Gastrocnemius medialis (tissue), 4 donors: ENCODE data around the gene CDC25B. TPM values are rescaled to one million over a fixed set of nuclear protein-coding genes. Genes with fewer than 3 reads are reported as not detected.

Experiments
- ATAC-seq, 2 donors: fragments of 150-250 bp; one replicate each; pipeline ENCODE4 v1.9.1; 2016
- DNase-seq, 2 donors: peaks; one replicate each; pipeline ENCODE4 v3.0.0-alpha.2; 2019
- H3K27ac ChIP-seq, 4 donors: fragments of 200-600 bp; sonication (generic); 1 replicate in 1 of 4; 2 replicates in 3 of 4; pipeline ENCODE4 v1.5.1; 2016 to 2018; ENCODE audit warnings: mild to moderate bottlenecking in 2 of 4, moderate library complexity in 1 of 4
- H3K27me3 ChIP-seq, 3 donors: fragments of 200-600 bp; sonication (generic) in 2 of 3; 1 replicate in 1 of 3; 2 replicates in 2 of 3; pipeline versions ENCODE4 v1.5.1 to v1.6.0; 2016 to 2019; ENCODE audit warnings: mild to moderate bottlenecking in 1 of 3, moderate library complexity in 1 of 3
- H3K36me3 ChIP-seq, 2 donors: fragments of 200-600 bp; sonication (generic) in 1 of 2; one replicate each; pipeline ENCODE4 v1.5.1; 2017 to 2018
- H3K4me1 ChIP-seq, 2 donors: fragments of 200-600 bp; sonication (generic) in 1 of 2; one replicate each; pipeline ENCODE4 v1.5.1; 2016 to 2017; ENCODE audit warnings: mild to moderate bottlenecking in 2 of 2
- H3K4me3 ChIP-seq, 4 donors: fragments of 200-600 bp; sonication (generic) in 3 of 4; 1 replicate in 1 of 4; 2 replicates in 3 of 4; pipeline ENCODE4 v1.5.1; 2016 to 2019; ENCODE audit warnings: mild to moderate bottlenecking in 2 of 4
- H3K9me3 ChIP-seq, 3 donors: fragments of 200-600 bp; sonication (generic) in 2 of 3; 1 replicate in 1 of 3; 2 replicates in 2 of 3; pipeline ENCODE4 v1.5.1; 2016 to 2019
- CTCF ChIP-seq, 5 experiments: fragments of 450-650 bp in 3 of 5; fragments of 200-600 bp in 2 of 5; sonication (generic) in 2 of 5; IDR thresholded peaks in 4 of 5; conservative IDR thresholded peaks in 1 of 5; 1 replicate in 4 of 5; 2 replicates in 1 of 5; pipeline ENCODE4 v1.5.1; 2016 to 2019; ENCODE audit warnings: antibody characterized with exemption in 5 of 5, mild to moderate bottlenecking in 3 of 5, moderate library complexity in 3 of 5
- POLR2A ChIP-seq, 2 donors: fragments of 450-650 bp; IDR thresholded peaks; one replicate each; pipeline ENCODE4 v1.6.1; 2017; ENCODE audit warnings: antibody characterized with exemption in 2 of 2, mild to moderate bottlenecking in 2 of 2, moderate library complexity in 2 of 2
- in situ Hi-C, 4 donors: fragments of 200-750 bp; cut with MboI; loops; one replicate each; pipeline versions ENCODE4 v1.15.0 to v1.8.0; 2017; ENCODE audit warnings: low sequenced_read_pairs in 4 of 4
- intact Hi-C: fragments of 100-400 bp; cut with DNase I; formaldehyde crosslinking; loops from one replicate; pipeline ENCODE4 v1.15.1; 2023; ENCODE audit warnings: low total_unique reads
- total RNA-seq, 4 donors: library from RNA; depleted of rRNA; stranded (reverse); fragments of >200 nt; gene quantifications; one replicate each; pipeline versions ENCODE4 v1.1.0 to v1.2.3, GENCODE V29; 2016

Gene CDC25B
- total RNA-seq, 4 donors from 2014 or later, result 2.3 to 17.3 (median 10.1) TPM

DNA sequence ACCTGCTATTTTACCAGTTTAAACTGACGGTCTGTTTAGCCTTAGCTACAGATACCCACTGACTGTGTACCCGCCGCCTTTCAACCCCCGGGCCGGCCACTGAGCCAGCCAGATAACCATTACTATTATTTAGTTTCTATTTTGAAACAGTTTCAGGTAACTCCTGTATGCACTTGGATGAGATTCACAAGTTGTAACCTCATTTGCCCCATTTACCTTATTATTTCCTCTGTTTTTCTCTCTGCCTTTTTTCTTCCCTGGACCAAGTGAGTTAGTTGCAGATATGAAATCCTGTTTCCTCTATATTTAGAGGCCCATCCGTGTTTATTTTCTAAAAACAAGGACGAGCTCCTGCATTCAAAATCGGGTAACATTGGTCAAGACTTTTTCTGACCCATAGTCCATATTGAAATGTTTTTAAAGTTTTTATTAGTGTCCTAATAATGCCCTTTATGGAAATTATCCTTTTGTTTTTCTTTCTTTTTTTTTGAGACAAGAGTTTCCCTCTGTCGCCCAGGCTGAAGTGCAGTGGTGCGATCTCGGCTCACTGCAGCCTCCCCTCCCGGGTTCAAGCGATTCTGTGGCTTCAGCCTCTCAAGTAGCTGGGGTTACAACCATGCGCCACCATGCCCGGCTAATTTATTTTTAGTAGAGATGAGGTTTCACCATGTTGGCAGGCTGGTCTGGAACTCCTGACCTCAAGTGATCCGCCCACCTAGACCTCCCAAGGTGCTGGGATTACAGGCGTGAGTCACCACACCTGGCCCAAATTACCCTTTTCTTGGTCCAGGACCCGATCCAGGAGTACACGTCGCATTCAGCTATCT, 25.0 kb downstream of the CDC25B start:
- H3K27ac ChIP-seq, result peak overlapping the region; percentile 89 to 98 (median 96)
- TF ChIP-seq POLR2A (IDR thresholded peaks at IDR 0.05) (peak in 1 of 2 donors; percentile 53), CTCF (IDR thresholded peaks at IDR 0.05 in 4 of 5, conservative IDR thresholded peaks at IDR 0.05 in 1 of 5) (no peak)
- peak; percentile 48 to 85 for DNase-seq
- peaks cover 0 to 32% of the 10 kb centered on the region in 2 donors for H3K36me3 ChIP-seq
- intact Hi-C loops (loop anchor here (1.0 to 2.0 kb wide), 6 partner anchors 25 to 145 kb away; partner anchors contain the start of genes CDC25B, CENPB, MAVS and PANK2), in situ Hi-C loops (no loop called here)
- ATAC-seq, result peak; percentile 19 to 40
- peak overlapping the region; percentile 64 to 75 (median 66) for H3K4me3 ChIP-seq
- H3K4me1 ChIP-seq, result peaks cover 19 to 23% of the 10 kb centered on the region in 2 donors
- no peaks in the 10 kb centered on the region for H3K9me3 ChIP-seq
- H3K27me3 ChIP-seq, result no peaks in the 10 kb centered on the region

GRCh38 chr20:3821996-3822395, 25.9 kb downstream of the CDC25B start:
- TF ChIP-seq CTCF (IDR thresholded peaks at IDR 0.05 in 4 of 5, conservative IDR thresholded peaks at IDR 0.05 in 1 of 5) (no peak), POLR2A (IDR thresholded peaks at IDR 0.05) (no peak)
- no peak for DNase-seq
- no peaks in the 10 kb centered on the region for H3K27me3 ChIP-seq
- H3K4me1 ChIP-seq, result peaks cover 19 to 23% of the 10 kb centered on the region in 2 donors
- intact Hi-C loops, result loop anchor here (2.0 kb wide), 1 partner anchor 67 kb away; the partner anchor contains the start of gene PANK2
- no peak for ATAC-seq
- peak overlapping the region; percentile 89 to 98 (median 96) for H3K27ac ChIP-seq
- H3K9me3 ChIP-seq, result no peaks in the 10 kb centered on the region
- in situ Hi-C loops, result no loop called here
- H3K36me3 ChIP-seq, result peaks cover 0 to 37% of the 10 kb centered on the region in 2 donors
- H3K4me3 ChIP-seq, result no peak overlapping the region

- Histone ChIP-seq H3K36me3 (peaks cover 0 to 43% of the 10 kb centered on the region in 2 donors), H3K27ac (no peak overlapping the region), H3K4me1 (peaks cover 15 to 16% of the 10 kb centered on the region in 2 donors), H3K4me3 (no peak overlapping the region), H3K9me3 (no peaks in the 10 kb centered on the region), H3K27me3 (no peaks in the 10 kb centered on the region)
- in situ Hi-C loops, result no loop called here
- TF ChIP-seq POLR2A (IDR thresholded peaks at IDR 0.05), result no peak
- TF ChIP-seq CTCF (IDR thresholded peaks at IDR 0.05 in 4 of 5, conservative IDR thresholded peaks at IDR 0.05 in 1 of 5), result no peak
- ATAC-seq (no peak), DNase-seq (no peak)
- intact Hi-C loops, result no loop called here
Measured at GRCh38 chr20:3823881-3824280, 27.8 kb downstream of the CDC25B start.

DNA sequence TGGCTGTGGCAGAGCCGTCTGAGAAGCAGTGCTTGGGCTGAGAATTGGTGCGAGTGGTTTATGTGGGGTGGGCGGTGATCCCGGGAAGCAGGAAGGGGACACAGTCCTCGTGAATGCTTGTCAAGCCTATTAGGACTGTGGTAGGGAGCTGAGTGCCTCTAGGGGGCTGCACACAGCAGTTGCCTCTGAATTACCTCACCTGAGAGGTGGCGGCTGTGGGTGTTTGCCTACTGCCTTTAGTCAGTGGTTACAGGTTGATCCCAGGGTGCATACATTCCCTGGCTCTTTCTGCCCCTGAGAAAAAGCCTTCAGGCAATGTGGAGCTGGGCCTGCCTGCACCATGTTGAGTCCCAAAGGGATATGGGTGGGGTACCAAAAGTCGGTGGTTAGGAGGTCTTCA, 29.4 kb downstream of the CDC25B start:
- H3K27me3 ChIP-seq, result no peaks in the 10 kb centered on the region
- ATAC-seq, result no peak
- H3K36me3 ChIP-seq, result peaks cover 0 to 43% of the 10 kb centered on the region in 2 donors
- H3K27ac ChIP-seq, result no peak overlapping the region
- no peak for DNase-seq
- in situ Hi-C loops, result no loop called here
- intact Hi-C loops, result no loop called here
- H3K9me3 ChIP-seq, result no peaks in the 10 kb centered on the region
- H3K4me1 ChIP-seq, result peaks cover 7 to 8% of the 10 kb centered on the region in 2 donors
- TF ChIP-seq POLR2A (IDR thresholded peaks at IDR 0.05) (no peak), CTCF (IDR thresholded peaks at IDR 0.05 in 4 of 5, conservative IDR thresholded peaks at IDR 0.05 in 1 of 5) (no peak)
- H3K4me3 ChIP-seq, result no peak overlapping the region
